ENCODE results near the gene GLYAT.

DNA sequence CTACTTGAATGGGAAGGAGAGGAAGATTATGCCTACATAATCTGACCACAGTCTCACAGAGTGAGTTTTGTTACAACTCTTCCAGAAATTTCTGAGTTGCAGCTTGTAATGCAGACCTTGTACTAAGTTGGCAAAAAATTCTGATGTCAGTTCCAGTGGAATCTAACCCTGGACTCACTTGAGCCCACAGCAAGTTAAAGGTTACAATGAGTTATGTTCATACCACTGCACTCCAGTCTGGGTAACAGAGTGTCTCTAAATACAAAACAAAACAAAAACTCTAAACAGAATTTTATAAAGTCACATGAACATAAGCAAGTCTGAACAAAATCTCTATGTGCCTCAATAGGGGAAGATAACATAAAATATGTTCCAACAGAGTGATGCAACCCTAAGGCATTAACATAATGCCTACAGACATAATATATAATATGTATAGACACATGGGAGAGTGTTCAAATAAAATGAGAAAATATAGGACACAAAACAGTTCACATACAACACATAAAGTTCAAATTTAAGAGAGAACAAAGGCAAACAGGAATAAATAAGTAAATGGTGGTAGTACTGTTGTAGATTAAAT, 1.1 kb downstream of the GLYAT start:
- TF ChIP-seq CTCF (IDR thresholded peaks at IDR 0.05; ENCODE audit: insufficient read depth, low read length) (no peak), SPI1 (IDR thresholded peaks at IDR 0.05; ENCODE audit: borderline replicate concordance, low read depth) (no peak)
